Esophagus squamous epithelium (tissue), 5 donors: Measurements from ENCODE around the gene TGFBR3. TPM values are rescaled to one million over a fixed set of nuclear protein-coding genes. Genes with fewer than 3 reads are reported as not detected.

ENCODE experiments used
- DNase-seq: peaks from one replicate; lab custom pipeline; 2025; lab: John Stamatoyannopoulos, UW
- H3K27ac ChIP-seq, 4 donors: fragments of 200-600 bp; sonication (generic); one replicate each; pipeline ENCODE4 v1.5.1; 2016 to 2019; ENCODE audit warnings: mild to moderate bottlenecking in 1 of 4
- H3K27me3 ChIP-seq, 4 donors: fragments of 200-600 bp; sonication (generic); 1 replicate in 3 of 4; 2 replicates in 1 of 4; pipeline versions ENCODE4 v1.5.1 to v1.6.0; 2017 to 2021; ENCODE audit warnings: antibody characterized with exemption in 1 of 4
- H3K36me3 ChIP-seq, 3 donors: fragments of 200-600 bp; sonication (generic); one replicate each; pipeline ENCODE4 v1.5.1; 2016 to 2019
- H3K4me1 ChIP-seq, 3 donors: fragments of 200-600 bp; sonication (generic); one replicate each; pipeline ENCODE4 v1.5.1; 2017 to 2019
- H3K4me3 ChIP-seq, 4 donors: fragments of 200-600 bp; sonication (generic); 1 replicate in 3 of 4; 2 replicates in 1 of 4; pipeline ENCODE4 v1.5.1; 2016 to 2019; ENCODE audit warnings: mild to moderate bottlenecking in 2 of 4, moderate library complexity in 1 of 4
- H3K9me3 ChIP-seq, 3 donors: fragments of 200-600 bp; sonication (generic); one replicate each; pipeline ENCODE4 v1.5.1; 2016 to 2019
- POLR2A ChIP-seq, 4 donors: fragments of 450-650 bp; IDR thresholded peaks; one replicate each; pipeline ENCODE4 v1.6.1; 2017; ENCODE audit warnings: antibody characterized with exemption in 4 of 4, mild to moderate bottlenecking in 4 of 4, moderate library complexity in 3 of 4
- WGBS, 2 donors: methylation state at CpG; one replicate each; pipeline ENCODE4 v1.1.5; 2018; 5-methylcytosine and 5-hydroxymethylcytosine counted together
- intact Hi-C: fragments of 100-400 bp; cut with DNase I; formaldehyde crosslinking; loops from one replicate; pipeline ENCODE4 v1.15.0; 2022
- total RNA-seq, 4 donors: library from RNA; depleted of rRNA; stranded (reverse); fragments of >200 nt; gene quantifications; one replicate each; pipeline ENCODE4 v1.1.0, GENCODE V29; 2016
- TF ChIP-seq, protein P1 (sequence below), 6 experiments: fragments of 450-650 bp in 4 of 6; fragments of 200-600 bp in 2 of 6; sonication (generic) in 2 of 6; IDR thresholded peaks; one replicate each; pipeline ENCODE4 v1.5.1; 2016 to 2019; ENCODE audit warnings: antibody characterized with exemption in 6 of 6, mild to moderate bottlenecking in 4 of 6, moderate library complexity in 4 of 6
- donor health status: DM: yes; HTN: yes; CAD: no.

Gene TGFBR3
- total RNA-seq, 4 donors from 2014 or later = 11.3 to 119 (median 30.7) TPM

DNA sequence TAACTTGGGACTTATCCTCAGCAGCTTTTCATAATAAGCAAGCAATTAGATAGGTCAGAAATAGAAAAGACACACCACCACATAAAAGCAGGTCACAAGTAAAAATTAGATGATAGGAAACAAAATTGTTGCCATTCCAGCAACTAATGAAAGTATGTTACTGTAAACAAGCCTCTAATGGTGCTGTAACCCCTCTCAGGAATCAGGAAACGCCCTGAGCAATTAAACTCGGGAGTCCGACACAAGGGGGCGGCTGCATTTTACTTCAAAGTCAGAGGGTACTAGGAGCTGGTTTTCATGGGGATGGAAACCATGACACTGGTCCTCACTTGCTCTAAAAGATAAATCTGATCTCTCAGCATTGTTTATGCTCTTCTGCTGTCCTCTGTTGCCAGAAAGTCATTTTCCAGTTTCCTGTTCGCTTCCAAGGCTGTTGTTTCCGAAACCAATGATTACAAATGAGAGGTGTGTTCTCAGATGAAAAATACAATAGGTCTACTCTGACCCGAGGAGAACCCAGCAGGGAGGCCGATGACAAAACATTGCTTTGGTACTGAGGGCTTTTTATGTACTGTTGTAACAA, 93.4 kb downstream of the TGFBR3 start:
- peak overlapping the region in 3 of 4 donors; percentile 60 to 76 (median 65) for H3K27ac ChIP-seq
- 49 to 56% methylated on average over 8 of the region's 8 CpGs for WGBS, 2 donors
- no peak for DNase-seq
- H3K9me3 ChIP-seq = no peaks in the 10 kb centered on the region
- no peak overlapping the region for H3K4me3 ChIP-seq
- TF ChIP-seq, protein P1, sequence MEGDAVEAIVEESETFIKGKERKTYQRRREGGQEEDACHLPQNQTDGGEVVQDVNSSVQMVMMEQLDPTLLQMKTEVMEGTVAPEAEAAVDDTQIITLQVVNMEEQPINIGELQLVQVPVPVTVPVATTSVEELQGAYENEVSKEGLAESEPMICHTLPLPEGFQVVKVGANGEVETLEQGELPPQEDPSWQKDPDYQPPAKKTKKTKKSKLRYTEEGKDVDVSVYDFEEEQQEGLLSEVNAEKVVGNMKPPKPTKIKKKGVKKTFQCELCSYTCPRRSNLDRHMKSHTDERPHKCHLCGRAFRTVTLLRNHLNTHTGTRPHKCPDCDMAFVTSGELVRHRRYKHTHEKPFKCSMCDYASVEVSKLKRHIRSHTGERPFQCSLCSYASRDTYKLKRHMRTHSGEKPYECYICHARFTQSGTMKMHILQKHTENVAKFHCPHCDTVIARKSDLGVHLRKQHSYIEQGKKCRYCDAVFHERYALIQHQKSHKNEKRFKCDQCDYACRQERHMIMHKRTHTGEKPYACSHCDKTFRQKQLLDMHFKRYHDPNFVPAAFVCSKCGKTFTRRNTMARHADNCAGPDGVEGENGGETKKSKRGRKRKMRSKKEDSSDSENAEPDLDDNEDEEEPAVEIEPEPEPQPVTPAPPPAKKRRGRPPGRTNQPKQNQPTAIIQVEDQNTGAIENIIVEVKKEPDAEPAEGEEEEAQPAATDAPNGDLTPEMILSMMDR (IDR thresholded peaks at IDR 0.05) = no peak
- no peak for TF ChIP-seq POLR2A (IDR thresholded peaks at IDR 0.05)
- intact Hi-C loops = no loop called here
- H3K27me3 ChIP-seq = no peaks in the 10 kb centered on the region
- peaks cover 0 to 15% (median 0%) of the 10 kb centered on the region in 3 donors for H3K36me3 ChIP-seq
- peaks cover 22 to 99% (median 47%) of the 10 kb centered on the region in 3 donors for H3K4me1 ChIP-seq

DNA sequence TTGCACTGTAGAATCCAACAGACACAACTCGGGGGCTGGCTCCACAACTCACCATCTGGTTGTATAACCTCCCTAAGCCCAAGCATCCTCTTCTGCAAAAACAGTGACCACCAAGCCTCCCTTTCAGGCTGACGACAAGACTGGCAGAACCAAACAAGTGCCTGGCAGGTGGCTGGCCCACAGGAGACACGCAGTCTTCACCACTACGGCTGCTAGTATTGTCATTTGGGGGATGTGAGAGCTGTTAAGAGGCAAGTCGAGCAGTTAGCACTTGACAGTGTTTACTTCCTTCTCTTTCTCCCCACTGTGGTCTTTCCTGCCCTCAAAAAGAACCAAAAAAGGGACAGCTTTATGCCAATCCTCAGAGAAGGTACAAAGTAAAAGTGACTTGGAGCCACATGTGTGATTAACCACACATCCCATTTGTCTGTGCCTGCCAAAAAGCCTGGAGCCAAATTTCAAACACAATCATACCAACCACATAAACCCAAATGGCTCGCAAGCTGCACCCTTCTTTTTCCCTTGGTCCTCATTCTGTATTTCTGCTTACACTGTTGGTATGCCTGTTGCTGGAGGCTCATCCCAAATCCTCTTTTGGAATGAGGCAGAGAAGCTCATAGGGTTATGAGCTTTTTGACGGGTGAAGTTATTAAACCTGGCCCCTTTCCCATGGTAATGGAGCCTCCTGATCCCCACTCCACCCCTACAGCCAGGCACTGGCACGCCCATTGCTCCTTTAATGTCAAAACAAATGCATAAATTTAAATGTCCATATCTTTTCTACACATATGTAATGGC, 94.1 kb downstream of the TGFBR3 start:
- Histone ChIP-seq H3K4me1 (peaks cover 22 to 96% (median 47%) of the 10 kb centered on the region in 3 donors), H3K4me3 (no peak overlapping the region), H3K27ac (peak overlapping the region; percentile 7 to 76 (median 62)), H3K9me3 (no peaks in the 10 kb centered on the region), H3K27me3 (no peaks in the 10 kb centered on the region), H3K36me3 (peaks cover 0 to 14% (median 0%) of the 10 kb centered on the region in 3 donors)
- no peak for TF ChIP-seq POLR2A (IDR thresholded peaks at IDR 0.05)
- TF ChIP-seq, protein P1 (IDR thresholded peaks at IDR 0.05) = no peak
- DNase-seq = no peak
- intact Hi-C loops = no loop called here
- WGBS, 2 donors = 31 to 48% methylated on average over 7 to 8 of the region's 8 CpGs

DNA sequence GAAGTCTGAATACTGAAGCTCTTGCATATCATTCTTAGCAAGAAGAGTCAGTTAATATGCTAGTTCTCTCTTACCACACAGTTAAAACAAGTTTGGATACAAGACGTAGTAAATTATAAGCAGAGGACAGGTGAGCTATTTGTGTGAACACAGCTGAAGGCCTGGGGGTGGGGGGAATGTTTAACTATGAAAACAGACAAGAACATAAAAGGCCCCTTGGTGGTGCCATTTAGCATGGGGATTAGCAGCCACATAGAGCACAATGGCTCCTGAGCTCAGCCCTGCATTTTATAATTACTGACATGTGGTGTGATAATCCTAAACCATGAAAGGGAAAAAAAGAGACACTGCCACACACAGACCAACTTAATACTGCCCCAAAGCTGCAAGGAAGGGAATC, 94.8 kb downstream of the TGFBR3 start:
- peaks cover 22 to 88% (median 47%) of the 10 kb centered on the region in 3 donors for H3K4me1 ChIP-seq
- intact Hi-C loops = no loop called here

DNA sequence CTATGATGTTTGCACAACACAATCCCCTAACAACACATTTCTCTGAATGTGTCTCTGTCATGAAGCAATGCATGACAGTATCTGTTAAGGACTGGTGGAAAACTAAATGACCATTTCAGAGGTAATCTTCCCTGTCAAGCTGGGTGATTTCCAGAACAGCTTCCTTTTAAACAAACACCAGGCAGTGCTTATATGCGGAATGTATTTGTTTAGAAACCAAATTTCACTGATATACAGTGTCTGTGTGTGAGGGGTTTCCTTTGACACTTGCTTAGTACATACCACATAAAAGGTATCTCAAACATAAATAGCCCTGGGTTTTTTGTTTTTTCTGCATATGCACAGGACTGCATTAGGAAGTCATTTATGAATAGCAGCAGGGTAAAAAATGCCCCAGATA, 95.6 kb downstream of the TGFBR3 start:
- TF ChIP-seq, protein P1 (IDR thresholded peaks at IDR 0.05) = no peak
- TF ChIP-seq POLR2A (IDR thresholded peaks at IDR 0.05) = no peak
- H3K4me3 ChIP-seq = no peak overlapping the region
- no peaks in the 10 kb centered on the region for H3K9me3 ChIP-seq
- H3K36me3 ChIP-seq = peaks cover 0 to 12% (median 0%) of the 10 kb centered on the region in 3 donors
- peaks cover 17 to 81% (median 42%) of the 10 kb centered on the region in 3 donors for H3K4me1 ChIP-seq
- no peak for DNase-seq
- WGBS, 2 donors = 62 to 73% methylated on average over 1 of the region's 1 CpG
- intact Hi-C loops = no loop called here
- H3K27ac ChIP-seq = peak overlapping the region in 2 of 4 donors; percentile 64 to 76
- no peaks in the 10 kb centered on the region for H3K27me3 ChIP-seq

More for the DNA sequence above, 94.8 kb downstream of the TGFBR3 start:
- Histone ChIP-seq H3K27me3 (no peaks in the 10 kb centered on the region), H3K4me3 (no peak overlapping the region), H3K27ac (peak overlapping the region in 3 of 4 donors; percentile 64 to 76 (median 65)), H3K9me3 (no peaks in the 10 kb centered on the region), H3K36me3 (peaks cover 0 to 14% (median 0%) of the 10 kb centered on the region in 3 donors)
- DNase-seq = no peak
- TF ChIP-seq, protein P1 (IDR thresholded peaks at IDR 0.05) = no peak
- TF ChIP-seq POLR2A (IDR thresholded peaks at IDR 0.05) = no peak
- 55 to 74% methylated on average over 1 of the region's 1 CpG for WGBS, 2 donors
